ENCODE results near the gene CDKL2. TPM values are rescaled to one million over a fixed set of nuclear protein-coding genes. Genes with fewer than 3 reads are reported as not detected.

CDKL2 gene
- total RNA-seq, 1 donor from 2014 or later, result 2.4 TPM

GRCh38 chr4:75639124-75639695 lies 8.9 kb upstream of the CDKL2 start:
- no peak for DNase-seq (ENCODE audit: low spot score)

GRCh38 chr4:75637827-75638226 lies 7.5 kb upstream of the CDKL2 start:
- no peak for DNase-seq (ENCODE audit: low spot score)

- no peak for DNase-seq (ENCODE audit: low spot score)
Observed at GRCh38 chr4:75637176-75637575, 6.8 kb upstream of the CDKL2 start.

DNA sequence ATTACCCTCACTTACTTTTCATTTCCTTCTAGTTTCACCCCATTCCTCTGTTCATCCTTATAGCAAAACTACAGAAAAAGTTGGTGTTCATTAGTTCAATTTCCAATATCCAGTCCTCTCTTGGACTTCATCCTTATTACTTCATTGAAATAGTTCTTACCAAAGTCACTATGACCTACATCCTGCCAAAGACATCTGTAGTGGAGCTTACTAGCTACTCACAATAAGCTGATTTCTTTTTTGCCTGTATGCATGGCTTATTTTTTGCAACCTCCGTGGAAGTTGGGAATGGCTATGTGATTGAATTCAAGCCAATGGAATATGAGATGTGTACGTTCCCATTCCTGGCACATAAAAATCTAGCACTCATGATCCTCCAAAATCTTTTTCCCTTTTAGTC lies 4.6 kb upstream of the CDKL2 start:
- no peak for DNase-seq (ENCODE audit: low spot score)

- DNase-seq (ENCODE audit: low spot score), result no peak
Observed at GRCh38 chr4:75634281-75634680, 4.0 kb upstream of the CDKL2 start.

- DNase-seq (ENCODE audit: low spot score), result no peak
Observed at GRCh38 chr4:75633846-75634245, 3.5 kb upstream of the CDKL2 start.

DNA sequence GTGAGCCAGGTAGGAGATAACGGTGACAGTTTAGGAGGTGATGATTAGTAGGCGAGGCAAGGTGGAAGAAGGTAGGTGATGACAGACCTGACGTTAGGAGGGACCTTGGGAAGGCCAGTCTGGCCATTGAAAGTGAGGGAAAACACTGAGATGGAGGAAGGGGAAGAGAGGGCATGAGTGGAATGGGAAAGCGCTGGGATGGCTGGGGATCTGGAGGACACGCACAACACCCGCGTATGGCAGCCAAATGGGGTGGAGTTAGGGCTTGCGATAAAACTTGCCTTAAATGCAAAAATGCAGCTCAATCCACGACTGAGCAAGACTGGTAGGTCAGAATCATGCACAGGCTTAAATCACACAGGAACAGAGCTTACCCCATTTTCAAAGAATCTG lies 605 bp upstream of the CDKL2 start:
- no peak for DNase-seq (ENCODE audit: low spot score)

- no peak for DNase-seq (ENCODE audit: low spot score)
Observed at GRCh38 chr4:75629239-75629638, 1.1 kb downstream of the CDKL2 start.

DNA sequence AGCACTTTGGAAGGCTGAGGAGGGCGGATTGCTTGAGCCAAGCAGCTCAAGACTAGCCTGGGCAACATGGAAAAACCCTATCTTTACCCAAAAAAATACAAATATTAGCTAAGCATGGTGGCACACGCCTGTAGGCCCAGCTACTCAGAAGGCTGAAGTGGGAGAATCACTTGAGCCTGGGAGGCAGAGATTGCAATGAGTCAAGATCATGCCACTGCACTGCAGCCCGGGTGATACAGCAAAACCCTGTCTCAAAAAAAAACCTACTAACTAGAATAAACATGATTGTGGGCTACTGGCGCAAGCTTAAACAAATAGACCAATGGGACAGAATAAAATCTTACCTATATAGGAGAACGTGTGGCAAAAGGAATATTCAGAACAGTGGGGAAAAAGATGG lies 7.3 kb downstream of the CDKL2 start:
- no peak for DNase-seq (ENCODE audit: low spot score)

- DNase-seq (ENCODE audit: low spot score), result no peak
Observed at GRCh38 chr4:75621715-75622114, 8.6 kb downstream of the CDKL2 start.

GRCh38 chr4:75612306-75612705 lies 18.0 kb downstream of the CDKL2 start:
- no peak for DNase-seq (ENCODE audit: low spot score)

DNA sequence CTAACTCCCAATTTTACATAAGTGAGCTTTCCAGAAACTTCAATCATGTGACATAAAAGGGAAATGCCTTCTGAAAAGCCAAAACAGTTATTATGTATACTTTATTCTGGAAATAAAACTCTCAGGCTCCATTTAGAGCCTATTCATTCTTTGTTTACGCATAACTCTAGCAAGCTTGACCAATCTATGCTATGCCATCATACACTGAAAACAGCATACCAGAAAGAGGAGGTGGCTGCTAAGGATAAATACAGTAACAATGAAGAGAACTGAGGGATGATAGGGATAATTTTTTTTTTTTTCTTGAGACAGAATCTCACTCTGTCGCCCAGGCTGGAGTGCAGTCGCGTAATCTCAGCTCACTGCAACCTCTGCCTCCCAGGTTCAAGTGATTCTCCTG lies 24.4 kb downstream of the CDKL2 start:
- no peak for DNase-seq (ENCODE audit: low spot score)

- DNase-seq (ENCODE audit: low spot score), result no peak
Observed at GRCh38 chr4:75599647-75600046, 30.7 kb downstream of the CDKL2 start.

GRCh38 chr4:75598390-75598789 lies 31.9 kb downstream of the CDKL2 start:
- no peak for DNase-seq (ENCODE audit: low spot score)

- DNase-seq (ENCODE audit: low spot score), result no peak
Observed at GRCh38 chr4:75596061-75596460, 34.3 kb downstream of the CDKL2 start.

DNA sequence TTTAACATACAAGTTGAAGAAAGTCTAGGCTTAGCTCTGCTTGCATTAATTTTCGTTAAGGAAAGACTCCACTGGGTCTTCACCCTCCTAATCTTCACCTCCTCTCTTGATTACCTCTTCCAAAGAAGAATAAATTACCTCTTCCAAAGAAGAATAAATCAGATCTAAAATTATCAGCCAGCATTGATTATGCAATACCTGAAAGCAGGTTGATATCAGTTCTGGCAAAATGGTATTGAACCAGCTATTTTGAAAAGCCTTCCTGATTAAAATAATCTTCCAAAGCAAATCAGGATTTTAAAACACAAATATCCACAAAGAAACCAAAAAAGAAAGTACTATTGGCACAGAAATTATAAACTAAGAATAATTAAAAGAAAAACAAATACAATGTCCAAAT lies 36.9 kb downstream of the CDKL2 start:
- no peak for DNase-seq (ENCODE audit: low spot score)

GRCh38 chr4:75584067-75584466 lies 46.3 kb downstream of the CDKL2 start:
- no peak for DNase-seq (ENCODE audit: low spot score)

DNA sequence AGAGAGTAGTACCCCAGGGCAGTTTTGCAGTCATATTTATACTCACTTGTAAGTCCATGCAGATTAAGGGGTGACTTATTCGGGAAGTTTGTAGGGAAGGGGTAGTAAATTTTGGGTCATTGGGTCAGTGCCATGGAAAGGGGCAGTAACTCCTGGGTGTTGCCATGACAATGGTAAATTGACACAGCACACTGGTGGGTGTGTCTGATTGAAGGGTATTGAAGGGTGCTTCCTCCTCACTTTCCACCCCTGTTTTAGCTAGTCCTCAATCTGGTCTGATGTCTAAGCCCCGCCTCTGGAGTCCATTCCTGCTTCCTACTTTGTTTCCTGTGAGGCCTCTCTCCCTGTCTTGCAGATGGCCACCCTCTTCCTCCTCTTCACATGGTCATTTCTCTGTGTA lies 62.6 kb downstream of the CDKL2 start:
- no peak for DNase-seq (ENCODE audit: low spot score)

- no peak for DNase-seq (ENCODE audit: low spot score)
Observed at GRCh38 chr4:75566911-75567310, 63.4 kb downstream of the CDKL2 start.

- DNase-seq (ENCODE audit: low spot score), result no peak
Observed at GRCh38 chr4:75565481-75565880, 64.8 kb downstream of the CDKL2 start.

DNA sequence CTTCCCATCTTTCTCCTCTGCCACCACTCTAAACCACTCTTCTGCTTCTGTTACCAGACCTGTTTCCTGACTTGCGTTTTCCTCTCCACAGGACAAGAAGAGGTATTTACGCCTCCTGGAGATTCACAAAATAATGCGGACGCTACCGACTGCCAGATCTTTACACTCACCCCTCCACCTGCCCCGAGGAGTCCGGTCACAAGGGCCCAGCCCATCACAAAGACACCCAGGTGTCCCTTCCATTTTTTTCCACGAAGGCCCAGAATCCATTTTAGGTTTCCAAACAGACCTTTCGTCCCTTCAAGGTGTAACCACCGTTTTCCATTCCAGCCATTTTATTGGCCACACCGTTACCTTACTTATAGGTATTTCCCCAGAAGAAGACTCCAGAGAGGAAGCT lies 66.3 kb downstream of the CDKL2 start:
- DNase-seq (ENCODE audit: low spot score), result no peak

GRCh38 chr4:75561789-75562188 lies 68.5 kb downstream of the CDKL2 start:
- no peak for DNase-seq (ENCODE audit: low spot score)

- no peak for DNase-seq (ENCODE audit: low spot score)
Observed at GRCh38 chr4:75557696-75558095, 72.6 kb downstream of the CDKL2 start.

GRCh38 chr4:75555294-75556164 lies 74.8 kb downstream of the CDKL2 start, which contains the start of gene ODAPH:
Gene ODAPH, plus strand, starts transcription at chr4:75556066. Its CDS starts 17 bp downstream, at chr4:75556083.
- no peak for DNase-seq (ENCODE audit: low spot score)

All from mucosa of gallbladder (tissue), 1 donor.